ENCODE measurements around the gene VPS8. TPM values are rescaled to one million over a fixed set of nuclear protein-coding genes. Genes with fewer than 3 reads are reported as not detected.

Gene VPS8
- polyA plus RNA-seq, 1 donor: 101 TPM

DNA sequence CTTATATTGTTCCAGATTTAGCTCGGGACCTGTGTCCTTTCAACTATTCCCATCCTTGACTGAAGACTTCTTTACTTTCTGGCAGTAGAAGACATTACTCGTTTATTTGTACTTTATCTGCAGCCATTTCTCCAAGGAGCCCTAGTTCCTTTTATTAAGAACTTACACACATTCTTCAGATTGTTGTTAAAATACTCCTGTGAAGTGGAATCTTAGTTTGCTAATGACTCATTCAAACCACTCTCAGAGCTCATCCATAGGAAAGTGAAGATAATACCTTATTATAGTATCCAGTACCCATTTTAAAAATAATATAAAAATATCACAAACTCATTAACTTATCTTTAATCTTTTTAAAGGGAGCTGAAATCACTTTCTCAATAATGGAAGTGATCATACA is 277.4 kb downstream of the VPS8 start:
- DNase-seq (ENCODE audit: low read depth): no peak

DNA sequence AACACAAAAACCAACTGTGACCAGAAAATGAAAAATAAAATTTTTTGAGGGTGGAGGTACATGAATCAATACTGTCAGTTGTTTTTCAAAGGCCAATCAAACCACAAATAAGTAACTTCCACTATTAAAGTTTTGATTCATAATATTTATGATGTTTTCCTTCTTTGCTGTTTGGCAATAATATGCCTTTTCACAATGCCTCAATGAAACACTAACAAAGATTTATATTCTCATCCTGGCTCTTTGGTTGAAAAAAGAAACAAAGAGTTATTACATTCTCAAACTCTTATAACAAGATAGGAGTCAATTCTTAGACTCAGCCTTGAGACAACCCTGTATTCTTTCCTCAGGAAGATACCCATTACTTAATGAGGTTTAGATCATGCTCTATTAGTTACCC is 277.8 kb downstream of the VPS8 start:
- DNase-seq (ENCODE audit: low read depth): no peak

DNA sequence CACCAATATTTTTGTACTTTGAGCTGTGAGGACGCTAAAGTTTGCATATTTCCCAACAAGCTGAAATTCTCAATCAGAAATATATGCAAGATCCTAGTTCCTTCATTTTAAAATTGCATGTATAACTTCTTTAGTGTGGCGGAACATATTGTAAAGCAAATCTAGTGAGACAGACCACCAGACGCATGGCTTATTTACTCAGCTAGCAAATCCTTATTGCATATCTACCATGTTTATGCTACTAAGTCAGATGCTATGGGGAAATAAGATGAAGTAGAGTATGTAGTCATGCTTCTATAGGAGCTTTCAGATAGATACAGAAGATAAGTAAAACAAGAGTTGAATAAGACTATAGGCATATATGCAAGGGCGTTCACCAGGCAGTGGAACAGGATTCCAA is 278.8 kb downstream of the VPS8 start:
- no peak for DNase-seq (ENCODE audit: low read depth)

GRCh38 chr3:185093116-185093515 is 281.1 kb downstream of the VPS8 start:
- no peak for DNase-seq (ENCODE audit: low read depth)

DNA sequence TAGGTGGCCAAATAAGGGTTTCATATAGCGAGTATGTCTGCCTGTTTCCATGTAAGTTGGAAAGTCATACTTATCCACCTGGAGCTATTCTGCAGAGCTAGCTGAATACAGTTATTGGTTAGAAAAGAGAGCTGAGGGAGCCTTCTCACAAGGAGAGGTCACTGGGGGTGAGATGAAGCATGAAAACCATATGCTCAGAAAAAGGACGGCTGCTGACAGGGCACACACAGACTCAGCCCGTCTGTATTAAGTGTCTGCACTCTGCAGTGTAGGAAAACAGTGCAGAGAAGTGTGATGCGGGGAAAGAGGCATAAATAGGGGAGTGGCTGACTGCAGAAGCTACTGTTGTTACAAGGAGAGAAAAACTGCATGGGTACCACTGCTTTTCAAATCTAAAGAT is 282.7 kb downstream of the VPS8 start:
- no peak for DNase-seq (ENCODE audit: low read depth)

Other genes starting within 250 kb of the VPS8 start
- 74.6 TPM for gene MAGEF1, start 100.1 kb upstream of the VPS8 start, polyA plus RNA-seq (ENCODE audit: insufficient read length)